GM19023 (cell line): ENCODE data around the gene IFI27L1.
A peak's percentile ranks its signal among the peaks of the same experiment; 100 is the strongest.
"Not testable (repeated sequence)": the region's sequence is repeated elsewhere in the genome, so short reads cannot be mapped to it uniquely, and the experiment has no call there.

ENCODE experiments used
- ATAC-seq: cut with Tn5 transposase; IDR thresholded peaks from one replicate; pipeline ENCODE4 v1.9.1; 2021; ENCODE audit warnings: mild to moderate bottlenecking, moderate library complexity; ENCODE audit not compliant: unreplicated experiment

IFI27L1 gene

GRCh38 chr14:94047581-94047980 is 33.5 kb upstream of the IFI27L1 start:
- no peak for ATAC-seq

- no peak for ATAC-seq
Observed at GRCh38 chr14:94048691-94049624, 32.2 kb upstream of the IFI27L1 start.

- ATAC-seq, result no peak
Observed at GRCh38 chr14:94049625-94050023, 31.5 kb upstream of the IFI27L1 start.

- ATAC-seq, result no peak
Observed at GRCh38 chr14:94050231-94050880, 30.8 kb upstream of the IFI27L1 start.

- ATAC-seq, result no peak
Observed at GRCh38 chr14:94051115-94051514, 30.0 kb upstream of the IFI27L1 start.

- ATAC-seq, result no peak
Observed at GRCh38 chr14:94051779-94052178, 29.3 kb upstream of the IFI27L1 start.

- ATAC-seq, result no peak
Observed at GRCh38 chr14:94052199-94052598, 28.9 kb upstream of the IFI27L1 start.

GRCh38 chr14:94052662-94053061 is 28.4 kb upstream of the IFI27L1 start:
- ATAC-seq, result no peak

GRCh38 chr14:94054401-94054800 is 26.7 kb upstream of the IFI27L1 start:
- no peak for ATAC-seq

GRCh38 chr14:94054936-94055335 is 26.2 kb upstream of the IFI27L1 start:
- ATAC-seq, result no peak

GRCh38 chr14:94056579-94057308 is 24.4 kb upstream of the IFI27L1 start:
- ATAC-seq, result peak; percentile 84

GRCh38 chr14:94058128-94058673 is 22.9 kb upstream of the IFI27L1 start:
- ATAC-seq, result no peak

- ATAC-seq, result no peak
Observed at GRCh38 chr14:94058674-94059138, 22.4 kb upstream of the IFI27L1 start.

GRCh38 chr14:94059998-94060397 is 21.1 kb upstream of the IFI27L1 start:
- no peak for ATAC-seq

- ATAC-seq, result no peak
Observed at GRCh38 chr14:94062344-94062940, 18.7 kb upstream of the IFI27L1 start.

- no peak for ATAC-seq
Observed at GRCh38 chr14:94066089-94066676, 14.9 kb upstream of the IFI27L1 start.

GRCh38 chr14:94072076-94072475 is 9.0 kb upstream of the IFI27L1 start:
- not testable (repeated sequence) for ATAC-seq

GRCh38 chr14:94074534-94074933 is 6.6 kb upstream of the IFI27L1 start:
- ATAC-seq, result no peak

- no peak for ATAC-seq
Observed at GRCh38 chr14:94075008-94075407, 6.1 kb upstream of the IFI27L1 start.

GRCh38 chr14:94077111-94077821 is 3.8 kb upstream of the IFI27L1 start:
- no peak for ATAC-seq
